IMR-90 (cell line): ENCODE measurements around the gene BCAT1. TPM values are rescaled to one million over a fixed set of nuclear protein-coding genes. Genes with fewer than 3 reads are reported as not detected.

Experiments used
- ATAC-seq: fragments of 200-7000 bp; cut with Tn5 transposase; 2 replicates; pipeline ENCODE4 v1.9.1; 2020; ENCODE audit warnings: low read depth, mild to moderate bottlenecking, moderate library complexity
- BruUV-seq: library from RNA; stranded (reverse); fragments of 400-500 nt; replicated peaks from 2 replicates; lab custom pipeline; 2021; lab: Mats Ljungman, UMichigan
- CTCF ChIA-PET: fragments of 300-600 bp; formaldehyde crosslinking; extraction: SDS; loops from one replicate; lab custom pipeline; 2021; ENCODE audit warnings: antibody characterized with exemption; lab: Yijun Ruan, JAX
- POLR2A ChIA-PET: fragments of 300-600 bp; sonication (Branson Sonifier 250); formaldehyde crosslinking; loops from one replicate; lab custom pipeline; 2022; ENCODE audit warnings: antibody characterized with exemption; ENCODE audit not compliant: unreplicated experiment; lab: Charles Lee
- DNase-seq: peaks from one replicate; pipeline ENCODE4 v3.0.0; 2013
- H2AFZ ChIP-seq: replicated peaks from 2 replicates; pipeline ENCODE3; 2013; ENCODE audit warnings: low read length, mild to moderate bottlenecking; ENCODE audit not compliant: poor library complexity
- H2AK5ac ChIP-seq: 2 replicates; pipeline ENCODE4 v1.6.1; 2013; ENCODE audit warnings: low read depth, low read length, inconsistent platforms
- H2AK9ac ChIP-seq: replicated peaks from 2 replicates; pipeline ENCODE3; 2013; ENCODE audit warnings: mild to moderate bottlenecking, low read depth, low read length, moderate library complexity; ENCODE audit not compliant: poor library complexity
- H2BK120ac ChIP-seq: 2 replicates; pipeline ENCODE4 v1.6.1; 2013; ENCODE audit warnings: low read depth, low read length, inconsistent platforms
- H2BK15ac ChIP-seq: 3 replicates; pipeline ENCODE4 v1.6.1; 2013; ENCODE audit warnings: low read depth, low read length, inconsistent platforms
- H2BK20ac ChIP-seq: 2 replicates; pipeline ENCODE4 v1.6.1; 2013; ENCODE audit warnings: low read depth, mild to moderate bottlenecking, inconsistent platforms, low read length, moderate library complexity
- H2BK5ac ChIP-seq: 2 replicates; pipeline ENCODE4 v1.6.1; 2013; ENCODE audit warnings: mild to moderate bottlenecking, low read depth, low read length, inconsistent platforms; ENCODE audit not compliant: poor library complexity, severe bottlenecking
- H3K14ac ChIP-seq: replicated peaks from 2 replicates; pipeline ENCODE4 v1.6.1; 2013; ENCODE audit warnings: low read depth, low read length, inconsistent platforms
- H3K18ac ChIP-seq: 2 replicates; pipeline ENCODE4 v1.6.1; 2013; ENCODE audit warnings: low read depth, low read length, control low read depth
- H3K23ac ChIP-seq: 2 replicates; pipeline ENCODE4 v1.6.1; 2013; ENCODE audit warnings: low read depth, low read length, inconsistent platforms
- H3K27ac ChIP-seq: 2 replicates; pipeline ENCODE4 v1.5.1; 2013; ENCODE audit warnings: mild to moderate bottlenecking, control low read depth, low read length; ENCODE audit not compliant: insufficient read depth
- H3K27me3 ChIP-seq: 2 replicates; pipeline ENCODE4 v1.6.1; 2013; ENCODE audit warnings: low read length; ENCODE audit not compliant: control insufficient read depth, insufficient read depth
- H3K36me3 ChIP-seq: 2 replicates; pipeline ENCODE4 v1.6.1; 2013; ENCODE audit warnings: low read length, mixed read lengths; ENCODE audit not compliant: control insufficient read depth, insufficient read depth
- H3K4ac ChIP-seq: 2 replicates; pipeline ENCODE4 v1.6.1; 2013; ENCODE audit warnings: low read depth, low read length, inconsistent platforms
- H3K4me1 ChIP-seq: 2 replicates; pipeline ENCODE4 v1.6.1; 2013; ENCODE audit warnings: low read length, mixed read lengths; ENCODE audit not compliant: control insufficient read depth, insufficient read depth
- H3K4me2 ChIP-seq: 2 replicates; pipeline ENCODE4 v1.6.1; 2013; ENCODE audit warnings: low read depth, mild to moderate bottlenecking, control low read depth, low read length, moderate library complexity
- H3K4me3 ChIP-seq: 2 replicates; pipeline ENCODE4 v1.5.1; 2013; ENCODE audit warnings: low read depth, mild to moderate bottlenecking, control low read depth, low read length, moderate library complexity; ENCODE audit not compliant: insufficient read depth
- H3K56ac ChIP-seq: 2 replicates; pipeline ENCODE4 v1.6.1; 2013; ENCODE audit warnings: low read length, inconsistent platforms; ENCODE audit not compliant: insufficient read depth; ENCODE audit errors: extremely low read depth
- H3K79me1 ChIP-seq, 2 experiments: 2 replicates each; pipeline ENCODE4 v1.6.1; 2013; ENCODE audit warnings: low read length in 2 of 2, inconsistent platforms in 1 of 2, low read depth in 1 of 2
- H3K9ac ChIP-seq: 2 replicates; pipeline ENCODE4 v1.6.1; 2013; ENCODE audit warnings: low read depth, low read length, control low read depth
- H3K9me1 ChIP-seq: 2 replicates; pipeline ENCODE4 v1.6.1; 2013; ENCODE audit warnings: low read length, inconsistent platforms; ENCODE audit not compliant: insufficient read depth
- H3K9me3 ChIP-seq: 2 replicates; pipeline ENCODE4 v1.6.1; 2013; ENCODE audit warnings: low read length; ENCODE audit not compliant: control insufficient read depth, insufficient read depth
- H4K20me1 ChIP-seq: 2 replicates; pipeline ENCODE4 v1.6.1; 2013; ENCODE audit warnings: low read length, inconsistent platforms; ENCODE audit not compliant: insufficient read depth
- H4K5ac ChIP-seq: 2 replicates; pipeline ENCODE4 v1.6.1; 2013; ENCODE audit warnings: mild to moderate bottlenecking, low read depth, low read length, control low read depth
- H4K8ac ChIP-seq, 2 experiments: 2 replicates each; pipeline ENCODE4 v1.6.1; 2013; ENCODE audit warnings: low read depth in 2 of 2, low read length in 2 of 2, control low read depth in 1 of 2, inconsistent platforms in 1 of 2
- H4K91ac ChIP-seq: 2 replicates; pipeline ENCODE4 v1.6.1; 2013; ENCODE audit warnings: low read depth, low read length, inconsistent platforms; ENCODE audit not compliant: insufficient read depth
- CEBPB ChIP-seq: IDR thresholded peaks from 2 replicates; pipeline ENCODE4 v1.6.1; 2012; ENCODE audit warnings: low read depth, low read length, improper control_type of control experiment
- FOS ChIP-seq: fragments of 150-350 bp; IDR thresholded peaks from 2 replicates; pipeline ENCODE4 v1.6.1; 2016; ENCODE audit warnings: low read depth, low read length
- WGBS, 2 experiments: methylation state at CpG; one replicate each; pipeline versions ENCODE4 v1.1.5 to v1.1.7; 2013; ENCODE audit warnings: missing lambda C conversion rate in 2 of 2; ENCODE audit not compliant: insufficient read length in 1 of 2; ENCODE audit errors: extremely low coverage in 2 of 2; 5-methylcytosine and 5-hydroxymethylcytosine counted together
- dilution Hi-C: fragments of 300-500 bp; cut with HindIII; formaldehyde crosslinking; loops from one replicate; pipeline ENCODE4 v1.14.3; 2018; ENCODE audit warnings: low sequenced_read_pairs; ENCODE audit not compliant: unreplicated experiment
- in situ Hi-C: fragments of 300-500 bp; cut with MboI; formaldehyde crosslinking; loops from 3 replicates; pipeline ENCODE4 v1.14.3; 2019; ENCODE audit warnings: low sequenced_read_pairs, inconsistent platforms, mixed read lengths
- intact Hi-C: fragments of 100-400 bp; cut with micrococcal nuclease; formaldehyde crosslinking; loops from 2 replicates; pipeline ENCODE4 v1.10.0; 2022
- polyA plus RNA-seq, 3 experiments: library from polyadenylated mRNA; depleted of rRNA; stranded (reverse); fragments of >200 nt; gene quantifications; 2 replicates each; pipeline ENCODE4 v1.2.3, GENCODE V29; 2012; ENCODE audit warnings: low replicate concordance in 1 of 3
- total RNA-seq: library from RNA; depleted of rRNA; stranded (reverse); fragments of >200 nt; gene quantifications from 2 replicates; pipeline ENCODE4 v1.2.3, GENCODE V29; 2012

Gene BCAT1
- total and polyA plus RNA-seq, 2 of the 4 experiments (the other 2 are of a cell fraction), result 30.4 to 683 TPM

DNA sequence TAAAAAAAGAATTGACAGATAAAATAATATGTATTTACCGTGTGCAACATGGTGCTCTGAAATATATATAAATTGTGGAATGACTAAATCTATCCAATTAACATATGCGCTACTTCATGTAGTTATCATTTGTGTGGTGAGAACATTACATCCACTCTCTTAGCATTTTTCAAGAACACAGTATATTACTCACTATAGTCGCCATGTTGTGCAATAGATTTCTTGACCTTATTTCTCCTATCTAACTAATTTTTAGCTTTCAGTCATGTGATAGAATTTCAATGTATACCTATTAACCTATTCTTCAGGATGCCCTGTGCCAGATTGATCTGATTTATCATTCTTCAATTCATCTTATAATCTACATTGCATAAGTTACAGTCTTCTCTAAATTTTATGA, 178.6 kb downstream of the BCAT1 start:
- no peak overlapping the region for H3K9ac ChIP-seq
- WGBS, 2 experiments, result no CpG with 5 or more reads among the region's 3 CpGs
- peaks cover 4% of the 10 kb centered on the region; the same call in 1 of the 2 replicates for H3K9me3 ChIP-seq
- dilution Hi-C loops (no loop called here), in situ Hi-C loops (no loop called here), intact Hi-C loops (loop anchor here (10.0 kb wide), 2 partner anchors 496 to 816 kb away; no protein-coding TSS in a partner anchor)
- ChIA-PET POLR2A (no interaction called here), CTCF (no interaction called here)
- no peak overlapping the region for H2AFZ ChIP-seq
- H3K9me1 ChIP-seq, result no peaks in the 10 kb centered on the region
- no peak overlapping the region for H2AK5ac ChIP-seq
- no peak overlapping the region for H3K56ac ChIP-seq
- H4K20me1 ChIP-seq, result no peaks in the 10 kb centered on the region
- H3K27me3 ChIP-seq, result no peaks in the 10 kb centered on the region
- no peak overlapping the region for H3K4me3 ChIP-seq
- no peak overlapping the region for H2BK20ac ChIP-seq
- peak overlapping the region; percentile 56 for H2BK5ac ChIP-seq
- no peak overlapping the region for H2BK15ac ChIP-seq
- no peak overlapping the region for H2BK120ac ChIP-seq
- H4K5ac ChIP-seq, result no peak overlapping the region
- H3K27ac ChIP-seq, result no peak overlapping the region
- TF ChIP-seq FOS (no peak), CEBPB (peak; percentile 96)
- no peaks in the 10 kb centered on the region for H3K4me1 ChIP-seq
- DNase-seq, result peak; percentile 36
- no peaks in the 10 kb centered on the region for H3K36me3 ChIP-seq
- no TSS peak for BruUV-seq
- H3K4me2 ChIP-seq, result no peak overlapping the region; the same call in 1 of the 2 replicates
- H2AK9ac ChIP-seq, result no peak overlapping the region
- peak; percentile 65 for ATAC-seq
- no peak overlapping the region; the same call in 1 of the 2 replicates for H3K14ac ChIP-seq
- H3K18ac ChIP-seq, result peak overlapping the region; percentile 54; the same call in 1 of the 2 replicates
- no peak overlapping the region for H3K23ac ChIP-seq
- H4K91ac ChIP-seq, result no peak overlapping the region
- no peak overlapping the region for H3K4ac ChIP-seq
- H3K79me1 ChIP-seq, result no peaks in the 10 kb centered on the region
- H4K8ac ChIP-seq, result no peak overlapping the region
